Upper lobe of left lung (tissue), 4 donors: Measurements from ENCODE around the gene PCBP3.

Source experiments
- CTCF ChIP-seq, 6 experiments: fragments of 450-650 bp in 4 of 6; fragments of 200-600 bp in 2 of 6; sonication (generic) in 2 of 6; IDR thresholded peaks; one replicate each; pipeline ENCODE4 v1.5.1; 2016 to 2019; ENCODE audit warnings: antibody characterized with exemption in 6 of 6
- POLR2A ChIP-seq, 4 donors: fragments of 450-650 bp; IDR thresholded peaks; one replicate each; pipeline ENCODE4 v1.5.1; 2016 to 2017; ENCODE audit warnings: antibody characterized with exemption in 4 of 4, mild to moderate bottlenecking in 2 of 4

DNA sequence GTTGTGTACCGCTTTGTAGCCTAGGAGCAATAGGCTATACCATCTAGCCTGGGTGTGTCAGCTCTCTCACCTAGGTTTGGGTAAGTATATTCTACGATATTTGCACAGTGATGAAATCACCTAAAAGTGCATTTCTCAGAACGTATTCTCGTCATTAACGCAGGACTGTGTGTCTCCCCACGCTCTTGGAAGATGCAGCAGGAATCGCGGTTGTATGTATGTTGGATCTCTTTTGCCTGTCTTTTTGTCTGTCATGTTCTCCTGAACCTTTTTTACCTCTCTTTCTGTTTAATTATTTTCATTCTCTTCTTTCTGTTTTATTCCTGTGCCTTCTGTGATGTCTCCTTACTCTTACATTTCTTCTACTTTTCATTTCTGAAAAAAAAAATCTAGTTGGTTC, 197.5 kb downstream of the PCBP3 start:
- TF ChIP-seq CTCF (IDR thresholded peaks at IDR 0.05) (no peak), POLR2A (IDR thresholded peaks at IDR 0.05) (no peak)
